Epidermal melanocyte (primary cell): ENCODE results near the gene C1orf198.

Source experiments
- DNase-seq: peaks from one replicate; pipeline ENCODE4 v3.0.0; 2011; ENCODE audit warnings: low spot score; ENCODE audit not compliant: insufficient read length

Gene C1orf198

DNA sequence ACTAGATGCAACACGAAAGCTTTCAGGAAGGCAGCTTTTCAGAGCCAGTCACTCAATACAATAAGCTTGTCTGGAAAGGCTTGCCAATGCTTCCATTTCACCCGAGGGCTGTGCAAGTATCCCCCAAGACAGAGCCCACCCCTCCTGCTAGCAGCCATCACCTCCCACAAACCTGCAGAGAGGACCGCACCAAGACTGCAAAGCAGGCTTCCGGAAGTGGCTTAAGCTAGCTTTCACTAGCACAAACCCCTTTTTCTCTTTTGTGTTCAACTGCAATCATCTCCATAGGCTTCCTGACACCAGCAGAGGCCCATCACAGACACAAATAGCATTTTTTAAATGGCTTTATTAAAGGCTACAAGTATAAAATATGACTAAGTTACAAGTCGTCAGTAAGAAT lies 31.5 kb downstream of the C1orf198 start:
- no peak for DNase-seq

DNA sequence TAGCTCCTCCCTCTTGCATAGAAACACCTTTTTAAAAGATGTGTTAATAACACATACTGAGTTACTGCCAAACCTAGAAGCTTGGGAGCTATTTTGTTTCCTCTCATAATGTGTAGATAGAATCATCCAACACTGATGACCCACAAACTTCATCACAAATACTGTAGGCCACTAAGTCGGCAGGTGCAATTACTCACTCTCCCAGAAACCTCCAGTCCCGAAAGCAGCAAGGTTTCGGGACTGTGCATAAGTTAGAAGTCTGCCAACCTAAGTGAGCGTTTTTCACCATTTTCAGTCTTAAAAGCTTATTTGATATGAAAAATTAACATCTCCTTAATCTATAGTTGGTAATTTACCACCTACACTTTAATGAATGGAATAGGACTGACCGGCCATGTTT lies 32.0 kb downstream of the C1orf198 start:
- DNase-seq = no peak

DNA sequence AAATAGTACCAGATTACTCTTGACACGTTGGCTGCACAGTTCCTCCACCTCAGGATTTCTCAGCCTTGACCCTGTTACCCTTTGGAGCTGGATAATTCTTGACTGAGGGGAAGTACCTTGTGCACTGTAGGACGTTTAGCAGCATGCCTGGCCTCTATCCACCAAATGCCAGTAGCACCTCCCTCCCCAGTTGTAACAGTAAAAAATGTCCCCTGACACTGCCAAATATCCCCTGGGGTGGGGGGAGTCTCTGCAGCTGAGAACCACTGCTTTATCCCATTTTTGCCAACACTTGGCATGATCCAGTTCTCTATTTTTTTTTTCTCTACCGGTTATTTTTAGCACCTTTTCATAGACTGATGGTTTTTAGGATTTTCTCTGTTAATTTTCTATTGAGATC lies 34.0 kb downstream of the C1orf198 start:
- no peak for DNase-seq

GRCh38 chr1:230833511-230833910 lies 34.8 kb downstream of the C1orf198 start:
- DNase-seq = no peak

- no peak for DNase-seq
These were observed 35.8 kb downstream of the C1orf198 start for GRCh38 chr1:230832476-230832875.

DNA sequence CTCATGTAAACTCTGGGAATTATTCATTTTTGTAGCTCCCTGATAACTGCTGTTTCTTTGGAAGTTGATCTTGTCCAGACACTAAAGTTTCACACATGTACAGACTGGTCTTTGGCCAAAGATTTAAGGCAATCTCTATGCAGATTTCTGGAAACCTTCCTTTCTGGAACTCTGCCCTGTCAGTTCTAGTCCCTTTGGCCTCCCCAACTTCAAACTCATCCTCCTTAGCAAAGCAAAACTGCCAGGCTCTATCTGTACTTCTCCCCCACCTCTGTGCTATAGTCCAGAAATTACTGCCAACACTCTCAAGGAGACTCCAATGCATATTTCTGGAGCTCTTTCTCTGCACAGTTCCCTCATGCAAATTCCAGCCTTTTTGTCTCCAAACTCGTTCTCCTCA lies 36.5 kb downstream of the C1orf198 start:
- DNase-seq = no peak

GRCh38 chr1:230828421-230828820 lies 39.9 kb downstream of the C1orf198 start:
- no peak for DNase-seq

- no peak for DNase-seq
These were observed 40.5 kb downstream of the C1orf198 start for GRCh38 chr1:230827801-230828200.

- DNase-seq = no peak
These were observed 41.1 kb downstream of the C1orf198 start for GRCh38 chr1:230827081-230827681.

GRCh38 chr1:230826166-230826875 lies 42.0 kb downstream of the C1orf198 start:
- no peak for DNase-seq

DNA sequence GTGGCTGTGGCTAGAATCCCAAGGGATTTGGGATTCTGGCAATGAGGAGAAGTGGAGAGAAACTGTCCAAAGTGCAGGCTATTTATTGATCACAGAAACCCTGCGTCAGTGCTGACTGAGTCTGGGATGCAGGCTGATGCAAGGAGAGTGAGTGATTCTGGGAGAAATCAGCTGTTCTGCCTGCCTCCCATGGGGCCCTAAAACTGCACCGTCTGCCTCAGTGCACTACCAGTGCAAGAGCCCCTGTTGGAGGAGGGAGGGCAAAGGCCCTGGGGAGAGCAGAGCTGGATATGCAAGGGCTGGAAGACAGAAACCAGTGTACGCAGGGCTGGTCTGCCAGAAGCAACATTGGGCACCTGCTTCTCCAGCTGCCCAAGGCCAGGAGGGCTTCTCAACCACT lies 42.6 kb downstream of the C1orf198 start:
- no peak for DNase-seq

DNA sequence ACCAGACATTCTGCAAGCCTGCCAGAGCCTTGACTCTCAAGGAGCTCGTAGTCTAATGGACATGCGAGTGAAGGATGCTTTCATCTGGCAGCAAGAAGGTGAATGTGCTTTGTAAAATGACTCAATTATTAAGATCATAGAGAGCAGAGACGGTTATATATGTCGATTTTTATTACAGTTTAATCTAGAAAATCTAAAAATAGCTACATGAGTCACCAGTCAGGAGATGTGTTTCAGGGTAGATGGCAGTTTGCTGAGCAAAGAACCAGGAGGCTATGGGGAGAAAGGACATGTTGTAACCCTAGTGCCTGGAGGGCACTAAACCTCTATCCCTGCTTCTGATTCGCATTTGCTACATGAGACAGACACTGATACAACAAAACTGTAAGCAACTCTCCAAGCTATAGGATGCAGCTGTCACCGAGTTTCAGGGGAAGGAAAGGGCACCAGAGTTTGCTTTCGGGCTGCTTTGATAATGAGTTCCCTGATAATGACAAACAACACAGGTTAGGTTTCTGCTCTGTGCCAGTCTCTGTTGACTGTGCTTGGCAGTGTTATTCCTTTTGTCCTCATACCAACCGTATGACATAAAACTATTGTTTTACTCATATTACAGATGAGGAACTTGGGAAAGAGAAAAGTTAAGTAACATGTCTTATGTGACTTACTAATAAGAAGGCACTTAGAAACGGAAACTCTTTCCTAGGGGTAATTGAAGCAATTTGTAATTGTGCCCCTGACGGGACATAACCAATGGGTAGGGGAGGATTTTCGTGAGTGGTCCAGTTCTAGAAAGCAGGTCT lies 43.2 kb downstream of the C1orf198 start:
- peak; percentile 50 for DNase-seq

DNA sequence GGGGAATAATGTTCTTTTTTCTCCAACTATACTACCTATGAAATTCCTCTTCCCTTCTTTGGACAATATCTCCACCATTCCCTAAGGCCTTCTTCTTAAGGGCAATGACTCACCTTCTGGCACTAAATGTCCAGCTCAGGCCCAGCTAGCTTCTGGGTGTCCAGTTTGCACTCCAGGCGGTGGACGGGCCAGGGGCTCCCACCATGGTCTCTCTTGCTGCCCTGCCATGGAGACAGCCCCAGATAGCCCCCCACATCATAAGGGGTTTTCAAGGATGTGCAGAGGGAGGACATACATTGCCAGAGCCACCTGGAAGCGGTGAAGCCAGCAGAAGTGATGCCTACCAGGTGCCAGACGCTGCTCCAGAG lies 43.8 kb downstream of the C1orf198 start:
- DNase-seq = no peak

DNA sequence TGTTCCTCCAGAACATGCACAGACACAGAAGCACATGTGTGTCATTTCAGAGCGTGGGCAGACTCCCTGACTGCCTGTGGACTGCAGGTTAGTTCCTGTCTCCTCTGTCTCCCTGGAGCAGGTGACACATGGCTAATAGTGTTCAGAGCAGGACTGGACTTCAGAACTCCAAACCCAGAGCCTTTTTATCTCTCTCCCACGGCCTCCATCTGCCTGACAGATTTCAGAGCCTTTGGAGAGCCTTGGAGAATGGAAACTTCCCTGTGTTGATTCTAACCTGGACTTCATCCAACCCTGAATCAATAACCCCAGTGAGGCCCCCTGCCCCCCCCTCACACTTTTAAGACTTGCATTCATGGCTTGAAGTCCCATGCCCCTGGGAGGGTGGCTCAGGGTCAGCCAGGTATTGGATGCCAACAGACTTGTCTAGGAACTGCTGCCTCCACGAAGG lies 44.4 kb downstream of the C1orf198 start:
- no peak for DNase-seq

DNA sequence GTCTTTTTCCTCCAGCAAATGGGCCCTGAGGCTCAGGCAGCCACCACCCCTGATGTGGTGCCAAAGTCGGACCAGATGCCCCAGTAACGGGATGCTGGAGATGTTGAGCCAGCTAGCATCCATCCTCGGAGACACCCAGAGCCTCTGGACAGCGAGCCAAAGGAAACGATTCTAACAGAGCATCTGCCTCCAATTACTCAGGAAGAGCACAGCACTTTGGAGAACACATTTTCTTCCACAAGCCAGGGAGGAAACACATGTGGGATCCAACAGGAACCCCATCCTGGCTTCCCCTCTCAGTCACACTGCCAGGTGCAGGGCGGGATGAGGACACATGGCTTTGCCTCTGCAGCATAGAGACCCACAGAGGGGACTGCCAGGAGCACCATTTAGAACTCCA lies 44.9 kb downstream of the C1orf198 start:
- DNase-seq = peak; percentile 40

GRCh38 chr1:230822092-230822581 lies 46.2 kb downstream of the C1orf198 start:
- DNase-seq = no peak

DNA sequence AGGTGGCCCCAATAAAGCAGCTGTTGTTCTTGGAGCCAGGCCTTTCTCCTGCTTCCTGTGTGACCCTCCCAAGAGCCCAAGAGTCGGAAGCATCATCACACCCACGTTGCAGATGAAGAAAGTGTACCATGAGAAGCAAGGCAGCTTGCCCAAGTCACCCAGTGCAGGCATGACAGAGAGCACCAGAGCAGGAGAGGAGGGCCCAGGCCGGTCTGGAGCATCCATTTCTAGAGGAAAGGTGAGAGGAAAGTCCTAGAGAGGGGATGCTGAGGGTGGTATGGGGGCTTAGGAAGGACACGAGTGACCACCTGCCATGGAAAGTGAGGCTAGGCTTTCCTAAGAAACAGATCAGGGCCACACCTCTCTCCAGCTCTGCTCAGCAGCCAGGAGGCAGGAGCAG lies 47.0 kb downstream of the C1orf198 start:
- DNase-seq = no peak

DNA sequence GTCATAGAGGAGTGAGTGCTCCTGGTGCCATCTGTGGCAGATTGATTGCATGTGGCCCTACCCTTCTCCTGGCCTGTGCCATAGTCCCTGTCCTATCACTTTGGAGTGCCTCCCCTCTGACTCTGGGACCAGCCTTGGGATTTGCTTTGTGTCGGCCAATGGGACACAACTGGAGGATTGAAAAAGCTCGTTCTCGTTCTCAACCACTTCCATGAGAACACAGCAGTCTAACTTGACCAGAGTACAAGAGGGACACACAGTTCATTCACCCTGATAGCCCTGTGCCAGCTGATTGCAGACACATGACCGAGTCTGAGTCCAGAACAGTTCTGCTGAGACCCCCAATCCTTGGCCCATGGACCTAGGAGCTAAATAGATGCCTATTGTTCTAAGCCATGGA lies 47.8 kb downstream of the C1orf198 start:
- DNase-seq = no peak

DNA sequence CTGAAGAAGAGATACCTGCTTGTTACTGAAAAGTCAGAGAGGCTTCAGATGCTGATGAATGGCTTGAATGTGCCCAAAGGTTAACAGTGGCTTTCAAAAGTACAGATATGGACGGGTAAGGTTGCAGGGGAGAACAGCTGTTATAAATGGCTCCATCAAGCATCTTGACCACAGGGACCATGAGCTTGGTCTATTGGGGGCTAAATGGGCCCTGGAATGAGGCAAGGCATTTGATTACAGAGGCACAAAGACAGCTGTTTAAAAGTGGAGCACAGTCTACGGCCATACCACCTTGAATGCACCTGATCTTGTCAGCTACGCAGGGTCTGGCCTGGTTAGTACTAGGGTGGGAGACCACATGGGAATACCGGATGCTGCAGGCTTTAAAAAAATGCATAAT lies 48.3 kb downstream of the C1orf198 start:
- no peak for DNase-seq

GRCh38 chr1:230818901-230819300 lies 49.4 kb downstream of the C1orf198 start:
- DNase-seq = no peak

GRCh38 chr1:230818367-230818766 lies 50.0 kb downstream of the C1orf198 start:
- DNase-seq = no peak

- no peak for DNase-seq
These were observed 52.3 kb downstream of the C1orf198 start for GRCh38 chr1:230816018-230816417.
